ENCODE data around the gene CDHR4.
"Not testable (repeated sequence)": the region's sequence is repeated elsewhere in the genome, so short reads cannot be mapped to it uniquely, and the experiment has no call there.

CDHR4 gene

DNA sequence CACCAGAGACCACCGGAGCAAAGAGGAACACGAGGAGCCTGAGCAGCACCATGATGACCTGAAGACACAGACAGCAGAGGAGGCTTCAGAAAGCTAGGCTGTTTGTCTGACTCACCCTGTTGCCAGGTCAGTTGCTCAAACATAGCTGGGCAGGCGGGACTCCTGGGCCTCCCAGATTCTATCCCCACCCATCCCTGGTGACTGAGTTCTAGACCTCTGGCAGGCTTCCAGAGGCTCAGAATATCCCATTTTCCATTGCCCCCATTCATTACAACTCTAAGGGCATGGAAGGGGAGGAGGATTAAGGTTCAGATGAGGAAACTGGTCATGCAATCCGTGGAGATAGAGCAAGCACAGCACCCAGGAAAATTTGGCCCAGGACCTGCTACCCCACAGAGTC lies at the start of gene CDHR4:
Gene CDHR4 (minus strand): TSS at position 113 of the 400 bp plus-strand sequence. CDS start 61 bp downstream, at position 52.
- intact Hi-C loops (cut with micrococcal nuclease) = no loop called here
- Mint-ChIP-seq H3K4me1 (ENCODE audit: low read depth) (peaks cover 28% of the 10 kb centered on the region), H3K27ac (no peak within 1 kb of the TSS), H3K36me3 (ENCODE audit: low read depth) (no peaks in the 10 kb centered on the region), H3K4me3 (no peak within 1 kb of the TSS), H3K9me3 (no peaks in the 10 kb centered on the region), H3K27me3 (peaks cover 23% of the 10 kb centered on the region)

DNA sequence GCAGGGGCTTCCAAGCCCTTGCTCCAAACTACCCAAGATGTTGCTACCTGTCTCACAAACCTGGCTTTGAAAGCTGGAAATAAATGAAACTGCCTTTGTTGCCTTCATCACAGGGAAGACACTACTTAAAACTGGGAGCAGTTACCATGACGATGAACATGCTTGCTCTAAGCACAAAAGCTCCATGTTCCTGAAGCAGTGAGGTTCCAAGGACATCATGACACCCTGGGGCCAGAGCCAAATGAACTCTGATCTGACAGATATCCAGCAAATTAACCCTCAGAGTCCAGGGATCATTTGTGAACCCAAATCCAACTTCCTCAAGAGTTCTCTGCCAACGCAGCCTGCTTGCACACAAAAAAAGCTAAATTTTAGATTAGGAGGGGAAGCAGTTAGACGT lies 46.0 kb upstream of the CDHR4 start:
- H3K4me3 Mint-ChIP-seq = no peak overlapping the region
- H3K36me3 Mint-ChIP-seq (ENCODE audit: low read depth) = peaks cover 13% of the 10 kb centered on the region
- H3K27me3 Mint-ChIP-seq = no peaks in the 10 kb centered on the region
- H3K9me3 Mint-ChIP-seq = no peaks in the 10 kb centered on the region
- H3K27ac Mint-ChIP-seq = no peak overlapping the region
- intact Hi-C loops (cut with micrococcal nuclease) = no loop called here
- no peaks in the 10 kb centered on the region for H3K4me1 Mint-ChIP-seq (ENCODE audit: low read depth)

DNA sequence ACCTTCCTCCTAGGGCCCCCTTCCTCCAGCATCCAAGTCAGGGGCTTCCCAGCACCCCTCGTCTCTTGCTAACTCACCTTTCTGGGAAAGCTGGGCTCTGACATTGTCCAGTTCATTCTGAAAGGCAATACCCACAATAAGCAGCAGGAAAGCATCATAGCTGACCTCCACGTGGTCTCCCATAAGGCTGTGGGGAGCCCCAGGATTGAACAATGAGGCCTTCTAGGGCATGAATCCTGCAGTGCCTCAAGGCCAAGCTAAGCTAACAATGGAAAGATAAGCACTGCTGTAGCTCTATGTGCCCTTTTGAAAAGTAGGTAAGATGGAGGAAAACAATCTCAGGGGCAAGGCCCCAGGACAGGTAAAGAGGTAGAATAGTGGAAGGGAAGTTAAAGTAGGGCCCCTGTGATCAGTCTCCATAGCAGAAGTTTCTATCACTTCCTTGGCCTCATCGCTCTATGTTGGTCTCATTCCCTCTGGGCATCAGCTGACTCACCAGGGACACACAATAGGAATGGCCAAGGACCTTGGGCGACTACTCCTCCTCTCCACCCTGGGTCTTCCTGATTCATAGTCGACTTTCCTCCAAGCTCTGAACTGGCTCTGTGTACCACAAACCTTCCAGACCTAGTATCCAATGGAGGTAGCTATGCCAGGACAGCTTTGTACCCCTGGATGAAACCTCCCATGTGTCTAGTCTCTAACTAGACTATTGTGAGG lies 45.0 kb upstream of the CDHR4 start:
- H3K4me3 Mint-ChIP-seq = no peak overlapping the region
- peaks cover 13% of the 10 kb centered on the region for H3K36me3 Mint-ChIP-seq (ENCODE audit: low read depth)
- H3K9me3 Mint-ChIP-seq = no peaks in the 10 kb centered on the region
- H3K27ac Mint-ChIP-seq = no peak overlapping the region
- no peaks in the 10 kb centered on the region for H3K4me1 Mint-ChIP-seq (ENCODE audit: low read depth)
- H3K27me3 Mint-ChIP-seq = no peaks in the 10 kb centered on the region
- intact Hi-C loops (cut with micrococcal nuclease) = no loop called here

GRCh38 chr3:49842843-49843517 lies 43.3 kb upstream of the CDHR4 start:
- Mint-ChIP-seq H3K4me3 (no peak overlapping the region), H3K27ac (no peak overlapping the region), H3K4me1 (ENCODE audit: low read depth) (no peaks in the 10 kb centered on the region), H3K9me3 (no peaks in the 10 kb centered on the region), H3K27me3 (no peaks in the 10 kb centered on the region), H3K36me3 (ENCODE audit: low read depth) (peaks cover 13% of the 10 kb centered on the region)
- intact Hi-C loops (cut with micrococcal nuclease) = no loop called here

- no peak overlapping the region for H3K4me3 Mint-ChIP-seq
- intact Hi-C loops (cut with micrococcal nuclease) = no loop called here
- peaks cover 5% of the 10 kb centered on the region for H3K36me3 Mint-ChIP-seq (ENCODE audit: low read depth)
- H3K27me3 Mint-ChIP-seq = no peaks in the 10 kb centered on the region
- no peaks in the 10 kb centered on the region for H3K4me1 Mint-ChIP-seq (ENCODE audit: low read depth)
- no peak overlapping the region for H3K27ac Mint-ChIP-seq
- H3K9me3 Mint-ChIP-seq = no peaks in the 10 kb centered on the region
Observed at GRCh38 chr3:49841806-49842205, 42.1 kb upstream of the CDHR4 start.

- Mint-ChIP-seq H3K4me3 (no peak overlapping the region), H3K9me3 (no peaks in the 10 kb centered on the region), H3K27ac (no peak overlapping the region), H3K27me3 (no peaks in the 10 kb centered on the region), H3K4me1 (ENCODE audit: low read depth) (no peaks in the 10 kb centered on the region), H3K36me3 (ENCODE audit: low read depth) (peaks cover 5% of the 10 kb centered on the region)
- intact Hi-C loops (cut with micrococcal nuclease) = no loop called here
Observed at GRCh38 chr3:49841126-49841696, 41.5 kb upstream of the CDHR4 start.

DNA sequence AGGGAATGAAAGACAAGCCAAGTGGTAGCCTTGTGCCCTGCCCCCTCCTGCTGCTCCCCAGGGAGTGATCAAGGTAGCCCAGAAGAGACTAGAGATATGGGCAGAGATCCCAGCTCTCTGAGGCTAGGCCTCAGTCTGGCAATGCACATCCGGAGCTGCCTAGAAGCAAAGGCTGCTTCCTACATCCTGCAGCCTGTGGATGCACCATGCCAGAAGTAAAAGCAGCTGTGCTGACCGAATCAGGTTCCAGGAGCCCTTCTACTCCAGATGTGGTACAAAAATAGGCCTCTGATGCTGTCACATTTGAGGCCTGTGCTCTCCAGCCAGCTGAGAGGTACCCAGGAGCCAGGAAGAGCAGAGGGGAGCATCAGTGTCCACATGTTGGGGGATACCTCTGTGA lies 40.7 kb upstream of the CDHR4 start:
- Mint-ChIP-seq H3K9me3 (no peaks in the 10 kb centered on the region), H3K27ac (no peak overlapping the region), H3K36me3 (ENCODE audit: low read depth) (peaks cover 5% of the 10 kb centered on the region), H3K4me1 (ENCODE audit: low read depth) (no peaks in the 10 kb centered on the region), H3K27me3 (no peaks in the 10 kb centered on the region), H3K4me3 (no peak overlapping the region)
- intact Hi-C loops (cut with micrococcal nuclease) = no loop called here

- Mint-ChIP-seq H3K27ac (no peak overlapping the region), H3K4me1 (ENCODE audit: low read depth) (no peaks in the 10 kb centered on the region), H3K27me3 (no peaks in the 10 kb centered on the region), H3K4me3 (no peak overlapping the region), H3K36me3 (ENCODE audit: low read depth) (peaks cover 5% of the 10 kb centered on the region), H3K9me3 (no peaks in the 10 kb centered on the region)
- intact Hi-C loops (cut with micrococcal nuclease) = loop anchor here (1.0 kb wide), 2 partner anchors 37 to 136 kb away; no protein-coding TSS in a partner anchor
Observed at GRCh38 chr3:49839193-49839809, 39.6 kb upstream of the CDHR4 start.

DNA sequence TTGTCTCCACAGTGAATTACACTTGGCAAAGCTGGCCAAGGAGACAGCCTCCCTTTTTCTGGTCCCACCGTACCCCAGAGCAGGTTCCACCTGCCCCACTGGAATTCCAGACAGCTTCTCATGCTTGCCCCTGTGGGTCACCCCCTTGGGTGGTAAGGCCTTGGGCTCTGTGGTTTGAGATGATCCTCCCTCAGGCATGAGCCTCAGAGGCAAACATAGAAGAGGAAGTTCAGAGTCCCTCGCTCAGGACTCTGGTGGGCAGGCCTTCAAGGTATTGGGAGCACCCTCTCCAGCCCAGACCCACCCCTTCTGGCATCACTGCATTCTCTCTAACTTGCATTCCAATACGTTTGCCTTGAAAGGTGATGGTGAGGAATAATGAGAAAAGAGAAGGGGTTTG lies 31.7 kb upstream of the CDHR4 start:
- intact Hi-C loops (cut with micrococcal nuclease) = no loop called here

DNA sequence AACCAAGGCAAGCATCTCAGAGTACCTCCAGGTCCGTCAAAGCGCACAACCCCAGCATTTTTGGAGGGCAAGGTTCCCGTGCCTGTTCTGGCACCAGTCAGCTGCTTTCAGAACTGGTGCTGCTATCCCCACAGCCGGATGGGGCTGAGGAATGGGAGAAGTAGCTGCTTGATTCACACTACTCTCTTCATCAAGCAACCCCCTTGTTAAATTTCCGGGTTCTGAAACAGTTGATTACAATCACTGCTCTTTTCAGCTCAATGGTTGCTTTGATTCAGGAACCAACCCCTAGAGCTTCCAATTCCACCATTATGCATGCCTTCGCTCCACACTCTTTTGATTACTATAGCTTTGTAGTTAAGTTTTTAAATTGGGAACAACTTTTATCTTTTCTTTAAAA lies 26.3 kb upstream of the CDHR4 start:
- Mint-ChIP-seq H3K36me3 (ENCODE audit: low read depth) (no peaks in the 10 kb centered on the region), H3K27ac (no peak overlapping the region), H3K4me3 (no peak overlapping the region), H3K4me1 (ENCODE audit: low read depth) (no peaks in the 10 kb centered on the region), H3K27me3 (no peaks in the 10 kb centered on the region), H3K9me3 (no peaks in the 10 kb centered on the region)
- intact Hi-C loops (cut with micrococcal nuclease) = no loop called here

More for the DNA sequence above, 31.7 kb upstream of the CDHR4 start:
- no peaks in the 10 kb centered on the region for H3K9me3 Mint-ChIP-seq
- H3K36me3 Mint-ChIP-seq (ENCODE audit: low read depth) = no peaks in the 10 kb centered on the region
- no peak overlapping the region for H3K4me3 Mint-ChIP-seq
- no peaks in the 10 kb centered on the region for H3K27me3 Mint-ChIP-seq
- H3K27ac Mint-ChIP-seq = no peak overlapping the region
- no peaks in the 10 kb centered on the region for H3K4me1 Mint-ChIP-seq (ENCODE audit: low read depth)

- H3K36me3 Mint-ChIP-seq (ENCODE audit: low read depth); H3K9me3 Mint-ChIP-seq; H3K4me3 Mint-ChIP-seq; H3K27me3 Mint-ChIP-seq; intact Hi-C loops (cut with micrococcal nuclease); H3K27ac Mint-ChIP-seq; H3K4me1 Mint-ChIP-seq (ENCODE audit: low read depth): not testable (repeated sequence)
Observed at GRCh38 chr3:49823131-49823530, 23.5 kb upstream of the CDHR4 start.

GRCh38 chr3:49813497-49814174 lies 14.0 kb upstream of the CDHR4 start, which contains the start of gene UBA7:
TSS of gene UBA7 (minus strand) at chr3:49813953. CDS start at chr3:49813787, 166 bp downstream.
- H3K9me3 Mint-ChIP-seq = no peaks in the 10 kb centered on the region
- H3K27ac Mint-ChIP-seq = peak within 1 kb of the TSS; percentile 89
- H3K4me1 Mint-ChIP-seq (ENCODE audit: low read depth) = peaks cover 39% of the 10 kb centered on the region

DNA sequence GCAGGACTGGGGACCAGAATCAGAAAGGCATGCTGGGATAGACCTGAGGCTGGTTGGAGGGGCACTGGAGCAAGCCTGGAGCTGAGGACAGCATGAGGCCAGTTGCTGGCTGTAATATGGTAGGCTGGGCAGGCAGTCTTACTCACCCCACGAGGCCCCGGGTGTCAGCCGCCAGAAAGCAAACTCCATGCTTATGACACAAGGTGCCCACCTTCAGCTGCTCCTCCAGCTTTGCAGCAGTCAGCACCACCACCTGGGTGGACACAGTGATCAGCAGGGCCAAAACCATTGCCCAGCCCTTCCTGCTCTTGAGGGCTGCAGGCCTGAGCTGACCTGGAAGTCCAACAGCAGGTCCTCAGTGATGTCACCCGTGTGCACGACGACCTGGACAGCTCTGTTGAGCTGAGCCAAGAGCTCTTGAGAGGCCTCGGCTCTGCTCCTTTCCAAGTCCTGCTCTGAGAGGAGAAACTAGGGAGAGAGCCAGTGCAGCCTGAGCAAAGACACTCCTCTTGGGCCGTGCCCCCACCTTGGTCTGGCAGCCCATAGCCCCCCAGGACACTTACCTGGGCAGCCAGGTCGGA lies 13.3 kb upstream of the CDHR4 start:
- peaks cover 45% of the 10 kb centered on the region for H3K4me1 Mint-ChIP-seq (ENCODE audit: low read depth)
- no peaks in the 10 kb centered on the region for H3K9me3 Mint-ChIP-seq
- H3K27ac Mint-ChIP-seq = peak overlapping the region; percentile 89
- H3K27me3 Mint-ChIP-seq = no peaks in the 10 kb centered on the region
- peaks cover 50% of the 10 kb centered on the region for H3K36me3 Mint-ChIP-seq (ENCODE audit: low read depth)
- H3K4me3 Mint-ChIP-seq = peak overlapping the region; percentile 82
- intact Hi-C loops (cut with micrococcal nuclease) = no loop called here

More at GRCh38 chr3:49813497-49814174, 14.0 kb upstream of the CDHR4 start, which contains the start of gene UBA7:
- Mint-ChIP-seq H3K27me3 (no peaks in the 10 kb centered on the region), H3K4me3 (peak within 1 kb of the TSS; percentile 82), H3K36me3 (ENCODE audit: low read depth) (peaks cover 43% of the 10 kb centered on the region)
- intact Hi-C loops (cut with micrococcal nuclease) = no loop called here

All from dendritic cell treated with granulocyte-macrophage colony-stimulating factor and Interleukin-4, amounts not matched to agents 40 ng/mL and 50 ng/mL, for 4 days (primary cell).